HCT116 (cell line): ENCODE results near the gene PRR4. TPM values are rescaled to one million over a fixed set of nuclear protein-coding genes. Genes with fewer than 3 reads are reported as not detected.

Experiments used
- ATAC-seq: fragments of 200-7000 bp; cut with Tn5 transposase; 2 replicates; pipeline ENCODE4 v1.9.1; 2020; ENCODE audit warnings: mild to moderate bottlenecking, moderate library complexity
- BruUV-seq: library from RNA; stranded (reverse); fragments of 400-500 nt; replicated peaks from 2 replicates; lab custom pipeline; 2021; lab: Mats Ljungman, UMichigan
- CTCF ChIA-PET: fragments of 300-600 bp; sonication (Branson Sonifier 250); formaldehyde crosslinking; loops from one replicate; lab custom pipeline; 2021; ENCODE audit warnings: antibody characterized with exemption; lab: Charles Lee
- POLR2A ChIA-PET: fragments of 300-600, 350-600 bp; sonication (Branson Sonifier 250); formaldehyde crosslinking; loops from one replicate; lab custom pipeline; 2021; ENCODE audit warnings: antibody characterized with exemption; lab: Charles Lee
- RAD21 ChIA-PET, 2 experiments: fragments of 300-600 bp; sonication (Branson Sonifier 250); formaldehyde crosslinking; loops; one replicate each; lab custom pipeline; 2023; ENCODE audit warnings: low total read pairs in 2 of 2; ENCODE audit not compliant: uncharacterized antibody in 2 of 2, unreplicated experiment in 2 of 2, low non-redundant PET in 1 of 2; lab: Charles Lee
- DNase-seq: peaks from one replicate; pipeline ENCODE4 v3.0.0-alpha.2; 2010; ENCODE audit warnings: low read depth, low spot score
- H2AFZ ChIP-seq: fragments of 200-600 bp; shearing (Covaris generic), sonication (generic); 2 replicates; pipeline ENCODE4 v1.6.1; 2017; ENCODE audit warnings: low read depth, mixed run types, mixed read lengths, antibody characterized with exemption, low read length; ENCODE audit not compliant: poor library complexity, severe bottlenecking
- H3K27ac ChIP-seq: 2 replicates; pipeline ENCODE4 v1.5.1; 2012; ENCODE audit warnings: low read depth, low read length
- H3K27me3 ChIP-seq: fragments of 200-600 bp; sonication (generic); 2 replicates; pipeline ENCODE4 v1.6.1; 2016; ENCODE audit warnings: mixed run types, low read length, mixed read lengths; ENCODE audit not compliant: insufficient read depth
- H3K36me3 ChIP-seq, 2 experiments: fragments of 200-500 bp in 1 of 2; fragments of 200-600 bp in 1 of 2; sonication (Bioruptor generic) in 1 of 2; sonication (generic) in 1 of 2; 2 replicates each; pipeline versions ENCODE4 v1.5.1 to v1.6.1; 2014 to 2016; ENCODE audit warnings: low read length in 2 of 2, inconsistent platforms in 1 of 2, mixed read lengths in 1 of 2, mixed run types in 1 of 2; ENCODE audit not compliant: insufficient read depth in 2 of 2, control insufficient read depth in 1 of 2
- H3K4me1 ChIP-seq, 2 experiments: fragments of 200-600 bp in 1 of 2; sonication (generic) in 1 of 2; 2 replicates each; pipeline versions ENCODE4 v1.5.1 to v1.6.1; 2012 to 2017; ENCODE audit warnings: low read length in 2 of 2, inconsistent platforms in 1 of 2, mild to moderate bottlenecking in 1 of 2, mixed read lengths in 1 of 2, mixed run types in 1 of 2, moderate library complexity in 1 of 2; ENCODE audit not compliant: insufficient read depth in 2 of 2, control insufficient read depth in 1 of 2
- H3K4me2 ChIP-seq: fragments of 200-600 bp; sonication (generic); 2 replicates; pipeline ENCODE4 v1.6.1; 2017; ENCODE audit warnings: mixed run types, low read length, mixed read lengths
- H3K4me3 ChIP-seq, 2 experiments: fragments of 200-600 bp in 1 of 2; sonication (generic) in 1 of 2; replicated peaks in 1 of 2; 2 replicates each; pipeline ENCODE4 v1.5.1; 2011 to 2016; ENCODE audit warnings: low read length in 2 of 2, control low read depth in 1 of 2, low read depth in 1 of 2, mild to moderate bottlenecking in 1 of 2, mixed read lengths in 1 of 2, mixed run types in 1 of 2
- H3K79me2 ChIP-seq: fragments of 200-600 bp; sonication (generic); 2 replicates; pipeline ENCODE4 v1.6.1; 2017; ENCODE audit warnings: mild to moderate bottlenecking, mixed run types, low read length, moderate library complexity, mixed read lengths; ENCODE audit not compliant: insufficient read depth
- H3K9ac ChIP-seq: fragments of 200-600 bp; sonication (generic); 2 replicates; pipeline ENCODE4 v1.6.1; 2016; ENCODE audit warnings: low read length, mixed read lengths
- H3K9me2 ChIP-seq: fragments of 200-600 bp; sonication (generic), shearing (Covaris generic); 2 replicates; pipeline ENCODE4 v1.6.1; 2017; ENCODE audit warnings: mixed run types, mild to moderate bottlenecking, moderate library complexity; ENCODE audit not compliant: insufficient read depth
- H3K9me3 ChIP-seq, 2 experiments: fragments of 200-500 bp in 1 of 2; fragments of 200-600 bp in 1 of 2; sonication (Bioruptor generic) in 1 of 2; sonication (generic) in 1 of 2; 2 replicates each; pipeline ENCODE4 v1.6.1; 2014 to 2017; ENCODE audit warnings: low read length in 2 of 2, mixed read lengths in 2 of 2, inconsistent platforms in 1 of 2, low read depth in 1 of 2, mild to moderate bottlenecking in 1 of 2, mixed run types in 1 of 2, moderate library complexity in 1 of 2; ENCODE audit not compliant: control insufficient read depth in 1 of 2, insufficient read depth in 1 of 2
- H4K20me1 ChIP-seq: fragments of 200-600 bp; sonication (generic), shearing (Covaris generic); 2 replicates; pipeline ENCODE4 v1.6.1; 2017; ENCODE audit warnings: mixed run types, mild to moderate bottlenecking, moderate library complexity; ENCODE audit not compliant: insufficient read depth
- CBX3 ChIP-seq: IDR thresholded peaks from 2 replicates; pipeline ENCODE4 v1.6.1; 2012; ENCODE audit warnings: low read depth
- CEBPB ChIP-seq: IDR thresholded peaks from 2 replicates; pipeline ENCODE4 v1.6.1; 2012; ENCODE audit warnings: low read depth
- CTCF ChIP-seq, 3 experiments: fragments of 200-600 bp in 1 of 3; sonication (generic) in 1 of 3; IDR thresholded peaks in 2 of 3; conservative IDR thresholded peaks in 1 of 3; 2 replicates each; pipeline ENCODE4 v1.5.1; 2012 to 2017; ENCODE audit warnings: low read depth in 2 of 3, low read length in 2 of 3, antibody characterized with exemption in 1 of 3, borderline replicate concordance in 1 of 3, control low read depth in 1 of 3, mild to moderate bottlenecking in 1 of 3, mixed read lengths in 1 of 3, mixed run types in 1 of 3, moderate library complexity in 1 of 3; ENCODE audit not compliant: insufficient read depth in 1 of 3
- EGR1 ChIP-seq: IDR thresholded peaks from 2 replicates; pipeline ENCODE4 v1.6.1; 2012; ENCODE audit warnings: low read depth
- ELF1 ChIP-seq: IDR thresholded peaks from 2 replicates; pipeline ENCODE4 v1.6.1; 2012; ENCODE audit warnings: low read depth, borderline replicate concordance
- EZH2 ChIP-seq: fragments of 200-600 bp; sonication (generic); IDR thresholded peaks from 2 replicates; pipeline ENCODE4 v1.6.1; 2017; ENCODE audit warnings: antibody characterized with exemption, mixed run types
- EZH2phosphoT487 ChIP-seq: fragments of 200-600 bp; IDR thresholded peaks from 2 replicates; pipeline ENCODE4 v1.6.1; 2018; ENCODE audit warnings: antibody characterized with exemption, borderline replicate concordance
- FOSL1 ChIP-seq: IDR thresholded peaks from 2 replicates; pipeline ENCODE4 v1.6.1; 2012; ENCODE audit warnings: low read depth
- MAX ChIP-seq: IDR thresholded peaks from 2 replicates; pipeline ENCODE4 v1.6.1; 2012
- POLR2AphosphoS5 ChIP-seq: IDR thresholded peaks from 2 replicates; pipeline ENCODE4 v1.6.1; 2011; ENCODE audit warnings: mild to moderate bottlenecking, low read depth, low read length, moderate library complexity
- RAD21 ChIP-seq: IDR thresholded peaks from 2 replicates; pipeline ENCODE4 v1.6.1; 2012; ENCODE audit warnings: low read depth, mild to moderate bottlenecking
- SP1 ChIP-seq: IDR thresholded peaks from 2 replicates; pipeline ENCODE4 v1.6.1; 2012; ENCODE audit warnings: low read depth
- SRF ChIP-seq: IDR thresholded peaks from 2 replicates; pipeline ENCODE4 v1.6.1; 2012; ENCODE audit warnings: low read depth
- TCF7L2 ChIP-seq: IDR thresholded peaks from 2 replicates; pipeline ENCODE4 v1.7.0; 2011; ENCODE audit warnings: borderline replicate concordance, inconsistent platforms; ENCODE audit not compliant: insufficient read depth, insufficient read length; ENCODE audit errors: extremely low read depth
- YY1 ChIP-seq: IDR thresholded peaks from 2 replicates; pipeline ENCODE4 v1.6.1; 2011; ENCODE audit warnings: low read length, low read depth, moderate library complexity, mild to moderate bottlenecking; ENCODE audit not compliant: insufficient replicate concordance; ENCODE audit errors: extremely low read depth
- ZFX ChIP-seq: fragments of 450-650 bp; IDR thresholded peaks from 2 replicates; pipeline ENCODE4 v1.6.1; 2017
- ZNF274 ChIP-seq: fragments of 200-500 bp; sonication (Bioruptor generic); IDR thresholded peaks from 2 replicates; pipeline ENCODE4 v1.6.1; 2014; ENCODE audit warnings: mild to moderate bottlenecking, low read depth, low read length, inconsistent platforms
- intact Hi-C: fragments of 100-400 bp; cut with micrococcal nuclease; formaldehyde crosslinking; loops from 2 replicates; pipeline ENCODE4 v1.10.0; 2022
- total RNA-seq: library from RNA; stranded (reverse); gene quantifications from one replicate; pipeline ENCODE4 v1.2.1, GENCODE V29; 2021; ENCODE audit not compliant: unreplicated experiment

The PRR4 gene
- total RNA-seq, 1 experiment from 2014 or later = 2.2 TPM

GRCh38 chr12:10810068-10810467 lies 39.2 kb downstream of the PRR4 start, which contains the start of gene TAS2R9:
Gene TAS2R9, minus strand, starts transcription at chr12:10810168. Its CDS starts 93 bp downstream, at chr12:10810075.
- BruUV-seq = no TSS peak
- TF ChIP-seq EZH2 = no peak
- no peak for TF ChIP-seq CTCF (IDR thresholded peaks at IDR 0.05 in 2 of 3, conservative IDR thresholded peaks at IDR 0.05 in 1 of 3; ENCODE audit: borderline replicate concordance in 1 of 3, insufficient read depth in 1 of 3, low read depth in 2 of 3, low read length in 2 of 3)
- no peak for TF ChIP-seq ZFX
- no peak for TF ChIP-seq POLR2AphosphoS5
- no peaks in the 10 kb centered on the region for H3K27me3 ChIP-seq
- ChIA-PET RAD21 (no interaction called here), POLR2A (no interaction called here), CTCF (no interaction called here)
- ATAC-seq (no peak), DNase-seq (no peak)
- H3K4me3 ChIP-seq = no peak within 1 kb of the TSS
- H3K4me2 ChIP-seq = no peak within 1 kb of the TSS
- no peak within 1 kb of the TSS for H2AFZ ChIP-seq
- H4K20me1 ChIP-seq = no peaks in the 10 kb centered on the region
- intact Hi-C loops = no loop called here
- H3K9me2 ChIP-seq = no peaks in the 10 kb centered on the region; the same call in 1 of the 2 replicates
- H3K27ac ChIP-seq = no peak within 1 kb of the TSS
- H3K4me1 ChIP-seq = no peaks in the 10 kb centered on the region
- H3K79me2 ChIP-seq = no peaks in the 10 kb centered on the region
- H3K36me3 ChIP-seq = no peaks in the 10 kb centered on the region
- H3K9me3 ChIP-seq = no peaks in the 10 kb centered on the region
- no peak within 1 kb of the TSS for H3K9ac ChIP-seq

GRCh38 chr12:10807186-10807585 lies 42.1 kb downstream of the PRR4 start, which contains the start of gene TAS2R8:
Gene TAS2R8, minus strand, starts transcription at chr12:10807286. Its CDS starts 306 bp downstream, at chr12:10806980.
- intact Hi-C loops = no loop called here
- ChIA-PET POLR2A (no interaction called here), CTCF (no interaction called here), RAD21 (no interaction called here)
- no peaks in the 10 kb centered on the region for H3K9me3 ChIP-seq
- H3K36me3 ChIP-seq = no peaks in the 10 kb centered on the region
- H3K9ac ChIP-seq = no peak within 1 kb of the TSS
- TF ChIP-seq SRF = no peak
- TF ChIP-seq CTCF (IDR thresholded peaks at IDR 0.05 in 2 of 3, conservative IDR thresholded peaks at IDR 0.05 in 1 of 3; ENCODE audit: borderline replicate concordance in 1 of 3, insufficient read depth in 1 of 3, low read depth in 2 of 3, low read length in 2 of 3) = no peak
- TF ChIP-seq CBX3 = no peak
- TF ChIP-seq SP1 = no peak
- TF ChIP-seq TCF7L2 = no peak
- no peak for TF ChIP-seq MAX
- no peak for TF ChIP-seq ELF1
- TF ChIP-seq RAD21 = no peak
- no peak for TF ChIP-seq EZH2phosphoT487
- no peak for TF ChIP-seq EGR1
- TF ChIP-seq EZH2 = no peak
- no peak for TF ChIP-seq POLR2AphosphoS5
- TF ChIP-seq ZNF274 = no peak
- TF ChIP-seq CEBPB = no peak
- no peak for TF ChIP-seq ZFX
- no peak for TF ChIP-seq YY1
- TF ChIP-seq FOSL1 = no peak
- no peak for DNase-seq
- H3K4me2 ChIP-seq = no peak within 1 kb of the TSS
- no peaks in the 10 kb centered on the region for H3K27me3 ChIP-seq
- no peaks in the 10 kb centered on the region for H3K4me1 ChIP-seq
- H3K27ac ChIP-seq = no peak within 1 kb of the TSS
- no peak within 1 kb of the TSS for H2AFZ ChIP-seq
- BruUV-seq = no TSS peak
- no peaks in the 10 kb centered on the region for H3K79me2 ChIP-seq
- H4K20me1 ChIP-seq = no peaks in the 10 kb centered on the region
- no peak for ATAC-seq
- no peak within 1 kb of the TSS for H3K4me3 ChIP-seq
- no peaks in the 10 kb centered on the region for H3K9me2 ChIP-seq
